ENCODE data around the gene RAD51B. TPM values are rescaled to one million over a fixed set of nuclear protein-coding genes. Genes with fewer than 3 reads are reported as not detected.
A peak's percentile ranks its signal among the peaks of the same experiment; 100 is the strongest.

Gene RAD51B
- total and polyA plus RNA-seq, 4 donors, result 2.8 to 39.6 (median 13.3) TPM; not detected in 1

- 90 to 92% methylated on average over 1 of the region's 1 CpG for WGBS, 2 donors
- no peaks in the 10 kb centered on the region for H3K27me3 ChIP-seq (ENCODE audit: control insufficient read depth in 1 of 2, insufficient read depth in 2 of 2, low read length in 1 of 2)
- peaks cover 4% of the 10 kb centered on the region in 2 donors for H3K4me1 ChIP-seq (ENCODE audit: control insufficient read depth in 1 of 2, insufficient read depth in 2 of 2, low read length in 2 of 2)
- no peaks in the 10 kb centered on the region for H3K9me3 ChIP-seq (ENCODE audit: control insufficient read depth, low read length)
- no peak overlapping the region for H3K4me3 ChIP-seq (ENCODE audit: low read length in 2 of 2)
- DNase-seq (no peak), ATAC-seq (ENCODE audit: low FRiP score) (no peak)
- intact Hi-C loops (cut with DNase I), result no loop called here
- H3K36me3 ChIP-seq (ENCODE audit: control insufficient read depth in 1 of 2, insufficient read depth in 2 of 2, low read length in 1 of 2), result no peaks in the 10 kb centered on the region
- no peak overlapping the region for H3K27ac ChIP-seq (ENCODE audit: low read depth in 1 of 2, low read length in 2 of 2)
Measured at GRCh38 chr14:68616221-68616902, 796.8 kb downstream of the RAD51B start.

- no peaks in the 10 kb centered on the region for H3K9me3 ChIP-seq (ENCODE audit: control insufficient read depth, low read length)
- H3K27ac ChIP-seq (ENCODE audit: low read depth in 1 of 2, low read length in 2 of 2), result no peak overlapping the region
- H3K4me1 ChIP-seq (ENCODE audit: control insufficient read depth in 1 of 2, insufficient read depth in 2 of 2, low read length in 2 of 2), result peaks cover 4% of the 10 kb centered on the region in 2 donors
- no peaks in the 10 kb centered on the region for H3K27me3 ChIP-seq (ENCODE audit: control insufficient read depth in 1 of 2, insufficient read depth in 2 of 2, low read length in 1 of 2)
- H3K4me3 ChIP-seq (ENCODE audit: low read length in 2 of 2), result no peak overlapping the region
- ATAC-seq (ENCODE audit: low FRiP score), result peak; percentile 16
- intact Hi-C loops (cut with DNase I), result loop anchor here (5.0 to 10.0 kb wide), 3 partner anchors 68 to 225 kb away; no protein-coding TSS in a partner anchor
- H3K36me3 ChIP-seq (ENCODE audit: control insufficient read depth in 1 of 2, insufficient read depth in 2 of 2, low read length in 1 of 2), result no peaks in the 10 kb centered on the region
- DNase-seq, result no peak
- WGBS, 2 donors, result 38% methylated on average over 4 of the region's 4 CpGs
Measured at GRCh38 chr14:68619790-68620574, 800.4 kb downstream of the RAD51B start.

GRCh38 chr14:68621400-68622365 lies 802.1 kb downstream of the RAD51B start:
- ATAC-seq (ENCODE audit: low FRiP score), result peak; percentile 89
- H3K27ac ChIP-seq (ENCODE audit: low read depth in 1 of 2, low read length in 2 of 2), result no peak overlapping the region
- DNase-seq, result peak; percentile 83 to 86

DNA sequence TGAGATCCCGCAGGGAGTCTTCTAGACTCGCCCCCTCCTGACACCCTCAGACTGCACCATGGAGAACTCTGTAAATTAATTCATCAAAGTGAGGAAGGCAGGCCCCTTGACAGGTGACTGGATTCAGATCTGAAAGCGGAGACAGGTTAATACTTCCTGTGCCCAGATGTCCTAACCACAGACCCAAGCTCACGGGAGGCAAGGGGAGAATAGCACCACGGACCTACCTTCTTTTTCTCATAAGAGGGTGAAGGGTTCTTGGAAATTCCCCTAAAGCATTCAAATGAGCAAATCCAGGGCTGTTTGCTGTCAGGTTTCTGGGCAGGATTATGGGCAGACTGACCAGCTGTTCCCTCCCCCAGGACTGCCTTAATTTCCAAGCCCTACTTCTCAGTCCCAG lies 803.3 kb downstream of the RAD51B start:
- intact Hi-C loops (cut with DNase I), result loop anchor here (5.0 to 10.0 kb wide), 3 partner anchors 71 to 228 kb away; no protein-coding TSS in a partner anchor
- Histone ChIP-seq H3K36me3 (ENCODE audit: control insufficient read depth in 1 of 2, insufficient read depth in 2 of 2, low read length in 1 of 2) (no peaks in the 10 kb centered on the region), H3K4me1 (ENCODE audit: control insufficient read depth in 1 of 2, insufficient read depth in 2 of 2, low read length in 2 of 2) (peaks cover 4 to 7% of the 10 kb centered on the region in 2 donors), H3K27me3 (ENCODE audit: control insufficient read depth in 1 of 2, insufficient read depth in 2 of 2, low read length in 1 of 2) (no peaks in the 10 kb centered on the region), H3K4me3 (ENCODE audit: low read length in 2 of 2) (no peak overlapping the region), H3K27ac (ENCODE audit: low read depth in 1 of 2, low read length in 2 of 2) (no peak overlapping the region), H3K9me3 (ENCODE audit: control insufficient read depth, low read length) (no peaks in the 10 kb centered on the region)
- ATAC-seq (ENCODE audit: low FRiP score) (no peak), DNase-seq (no peak)
- 74 to 89% methylated on average over 5 of the region's 5 CpGs for WGBS, 2 donors

More at GRCh38 chr14:68621400-68622365, 802.1 kb downstream of the RAD51B start:
- Histone ChIP-seq H3K27me3 (ENCODE audit: control insufficient read depth in 1 of 2, insufficient read depth in 2 of 2, low read length in 1 of 2) (no peaks in the 10 kb centered on the region), H3K9me3 (ENCODE audit: control insufficient read depth, low read length) (no peaks in the 10 kb centered on the region), H3K36me3 (ENCODE audit: control insufficient read depth in 1 of 2, insufficient read depth in 2 of 2, low read length in 1 of 2) (no peaks in the 10 kb centered on the region), H3K4me1 (ENCODE audit: control insufficient read depth in 1 of 2, insufficient read depth in 2 of 2, low read length in 2 of 2) (peaks cover 4% of the 10 kb centered on the region in 2 donors), H3K4me3 (ENCODE audit: low read length in 2 of 2) (no peak overlapping the region)
- intact Hi-C loops (cut with DNase I), result loop anchor here (5.0 to 10.0 kb wide), 3 partner anchors 69 to 227 kb away; no protein-coding TSS in a partner anchor
- WGBS, 2 donors, result 50 to 52% methylated on average over 6 of the region's 6 CpGs

DNA sequence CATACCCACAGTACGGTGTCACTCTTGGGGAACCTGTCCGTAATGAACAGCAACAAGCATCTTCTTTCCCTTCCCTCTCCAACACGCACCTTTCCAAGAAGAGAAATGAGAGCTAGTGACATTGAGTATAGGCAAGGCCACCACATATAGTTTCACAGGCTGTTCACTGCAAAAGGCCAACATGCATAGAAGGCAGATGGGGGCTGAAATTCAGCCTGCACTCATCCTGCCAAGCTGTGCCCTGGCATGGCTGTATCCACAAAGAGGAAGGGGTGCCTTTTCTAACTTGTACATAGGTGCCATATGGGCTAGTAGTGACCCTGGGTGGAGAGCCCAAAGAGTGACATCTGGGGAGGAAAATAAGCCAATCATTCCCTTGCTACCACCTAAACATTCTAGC lies 803.7 kb downstream of the RAD51B start:
- H3K4me1 ChIP-seq (ENCODE audit: control insufficient read depth in 1 of 2, insufficient read depth in 2 of 2, low read length in 2 of 2), result peaks cover 4 to 7% of the 10 kb centered on the region in 2 donors
- DNase-seq (no peak), ATAC-seq (ENCODE audit: low FRiP score) (no peak)
- no peaks in the 10 kb centered on the region for H3K9me3 ChIP-seq (ENCODE audit: control insufficient read depth, low read length)
- H3K27me3 ChIP-seq (ENCODE audit: control insufficient read depth in 1 of 2, insufficient read depth in 2 of 2, low read length in 1 of 2), result no peaks in the 10 kb centered on the region
- no peaks in the 10 kb centered on the region for H3K36me3 ChIP-seq (ENCODE audit: control insufficient read depth in 1 of 2, insufficient read depth in 2 of 2, low read length in 1 of 2)
- 82 to 83% methylated on average over 3 of the region's 3 CpGs for WGBS, 2 donors
- no peak overlapping the region for H3K27ac ChIP-seq (ENCODE audit: low read depth in 1 of 2, low read length in 2 of 2)
- intact Hi-C loops (cut with DNase I), result loop anchor here (5.0 to 10.0 kb wide), 3 partner anchors 71 to 229 kb away; no protein-coding TSS in a partner anchor
- no peak overlapping the region for H3K4me3 ChIP-seq (ENCODE audit: low read length in 2 of 2)

DNA sequence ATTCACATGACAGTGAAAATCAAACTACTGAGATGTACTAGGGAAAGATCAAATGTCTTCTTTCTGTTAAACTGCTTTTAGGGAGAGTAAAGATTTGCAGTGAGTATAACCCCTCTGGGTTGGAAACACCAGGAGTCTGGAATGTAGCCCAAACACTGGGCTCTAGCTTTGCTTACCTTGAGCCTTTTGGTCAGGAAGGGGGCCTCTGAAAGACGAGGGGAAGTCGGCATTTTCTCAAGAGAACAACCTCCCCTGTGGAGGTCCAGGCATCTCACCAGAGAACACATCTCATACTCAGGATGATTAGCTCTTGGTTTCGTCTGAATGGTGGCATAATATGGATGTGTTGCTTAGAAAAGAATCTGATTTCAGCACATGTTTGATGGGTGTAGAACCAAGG lies 804.2 kb downstream of the RAD51B start:
- Histone ChIP-seq H3K27ac (ENCODE audit: low read depth in 1 of 2, low read length in 2 of 2) (no peak overlapping the region), H3K4me1 (ENCODE audit: control insufficient read depth in 1 of 2, insufficient read depth in 2 of 2, low read length in 2 of 2) (peaks cover 4 to 7% of the 10 kb centered on the region in 2 donors), H3K27me3 (ENCODE audit: control insufficient read depth in 1 of 2, insufficient read depth in 2 of 2, low read length in 1 of 2) (no peaks in the 10 kb centered on the region), H3K9me3 (ENCODE audit: control insufficient read depth, low read length) (no peaks in the 10 kb centered on the region), H3K36me3 (ENCODE audit: control insufficient read depth in 1 of 2, insufficient read depth in 2 of 2, low read length in 1 of 2) (no peaks in the 10 kb centered on the region), H3K4me3 (ENCODE audit: low read length in 2 of 2) (no peak overlapping the region)
- DNase-seq (no peak), ATAC-seq (ENCODE audit: low FRiP score) (no peak)
- WGBS, 2 donors, result 66 to 82% methylated on average over 3 of the region's 3 CpGs
- intact Hi-C loops (cut with DNase I), result loop anchor here (5.0 to 10.0 kb wide), 3 partner anchors 72 to 229 kb away; no protein-coding TSS in a partner anchor

- intact Hi-C loops (cut with DNase I), result loop anchor here (5.0 to 10.0 kb wide), 4 partner anchors 57 to 230 kb away; no protein-coding TSS in a partner anchor
- peaks cover 3 to 5% of the 10 kb centered on the region in 2 donors for H3K4me1 ChIP-seq (ENCODE audit: control insufficient read depth in 1 of 2, insufficient read depth in 2 of 2, low read length in 2 of 2)
- ATAC-seq (ENCODE audit: low FRiP score) (no peak), DNase-seq (peak in 1 of 2 donors; percentile 66)
- 95 to 96% methylated on average over 11 of the region's 11 CpGs for WGBS, 2 donors
- no peak overlapping the region for H3K27ac ChIP-seq (ENCODE audit: low read depth in 1 of 2, low read length in 2 of 2)
- H3K27me3 ChIP-seq (ENCODE audit: control insufficient read depth in 1 of 2, insufficient read depth in 2 of 2, low read length in 1 of 2), result no peaks in the 10 kb centered on the region
- H3K36me3 ChIP-seq (ENCODE audit: control insufficient read depth in 1 of 2, insufficient read depth in 2 of 2, low read length in 1 of 2), result no peaks in the 10 kb centered on the region
- H3K9me3 ChIP-seq (ENCODE audit: control insufficient read depth, low read length), result no peaks in the 10 kb centered on the region
- H3K4me3 ChIP-seq (ENCODE audit: low read length in 2 of 2), result no peak overlapping the region
Measured at GRCh38 chr14:68624541-68625220, 805.1 kb downstream of the RAD51B start.

Measured in aorta (tissue), 5 donors.